H9 (cell line): ENCODE data around the gene GABRE. TPM values are rescaled to one million over a fixed set of nuclear protein-coding genes. Genes with fewer than 3 reads are reported as not detected.

Source experiments
- DNase-seq: peaks from one replicate; pipeline ENCODE4 v3.0.0-alpha.2; 2017
- H2AFZ ChIP-seq: one replicate; pipeline ENCODE4 v1.6.1; 2013; ENCODE audit warnings: mild to moderate bottlenecking, low read length, control low read depth, moderate library complexity
- H2AK5ac ChIP-seq: 2 replicates; pipeline ENCODE4 v1.6.1; 2013; ENCODE audit warnings: low read length, control low read depth, mixed read lengths; ENCODE audit not compliant: insufficient read length
- H2BK120ac ChIP-seq: one replicate; pipeline ENCODE4 v1.6.1; 2013; ENCODE audit warnings: low read depth, mild to moderate bottlenecking, low read length, control low read depth, inconsistent platforms; ENCODE audit not compliant: poor library complexity, severe bottlenecking
- H2BK12ac ChIP-seq: 2 replicates; pipeline ENCODE4 v1.6.1; 2013; ENCODE audit warnings: low read length, control low read depth, mixed read lengths, low read depth; ENCODE audit not compliant: insufficient read length
- H2BK15ac ChIP-seq: 2 replicates; pipeline ENCODE4 v1.6.1; 2013; ENCODE audit warnings: low read depth, low read length, control low read depth
- H2BK20ac ChIP-seq: one replicate; pipeline ENCODE4 v1.6.1; 2013; ENCODE audit warnings: low read depth, mild to moderate bottlenecking, low read length, control low read depth, inconsistent platforms; ENCODE audit not compliant: poor library complexity, severe bottlenecking
- H2BK5ac ChIP-seq: 2 replicates; pipeline ENCODE4 v1.6.1; 2013; ENCODE audit warnings: low read length, control low read depth, mixed read lengths; ENCODE audit not compliant: insufficient read length
- H3K14ac ChIP-seq: 2 replicates; pipeline ENCODE4 v1.6.1; 2013; ENCODE audit warnings: low read length, control low read depth; ENCODE audit not compliant: insufficient read depth
- H3K18ac ChIP-seq: 2 replicates; pipeline ENCODE4 v1.6.1; 2013; ENCODE audit warnings: low read depth, mild to moderate bottlenecking, mixed read lengths, low read length, control low read depth; ENCODE audit not compliant: insufficient read length
- H3K23ac ChIP-seq: 2 replicates; pipeline ENCODE4 v1.6.1; 2013; ENCODE audit warnings: low read length, control low read depth, mixed read lengths, low read depth; ENCODE audit not compliant: insufficient read length
- H3K23me2 ChIP-seq: 2 replicates; pipeline ENCODE4 v1.6.1; 2013; ENCODE audit warnings: low read depth, mild to moderate bottlenecking, mixed read lengths, low read length, control low read depth; ENCODE audit not compliant: insufficient read length, poor library complexity, severe bottlenecking
- H3K27ac ChIP-seq: 2 replicates; pipeline ENCODE4 v1.5.1; 2013; ENCODE audit warnings: low read length, control low read depth, mixed read lengths, low read depth; ENCODE audit not compliant: insufficient read length
- H3K27me3 ChIP-seq: 2 replicates; pipeline ENCODE4 v1.6.1; 2013; ENCODE audit warnings: low read length, control low read depth, inconsistent platforms; ENCODE audit not compliant: insufficient read depth
- H3K4ac ChIP-seq: 2 replicates; pipeline ENCODE4 v1.6.1; 2013; ENCODE audit warnings: low read depth, mild to moderate bottlenecking, control low read depth, inconsistent platforms, low read length, moderate library complexity
- H3K4me1 ChIP-seq: 2 replicates; pipeline ENCODE4 v1.6.1; 2013; ENCODE audit warnings: low read length, control low read depth, inconsistent platforms; ENCODE audit not compliant: insufficient read depth
- H3K4me2 ChIP-seq: 2 replicates; pipeline ENCODE4 v1.6.1; 2013; ENCODE audit warnings: low read length, control low read depth, mixed read lengths; ENCODE audit not compliant: insufficient read length, insufficient read depth
- H3K56ac ChIP-seq: 2 replicates; pipeline ENCODE4 v1.6.1; 2013; ENCODE audit warnings: low read depth, mild to moderate bottlenecking, mixed read lengths, low read length, control low read depth; ENCODE audit not compliant: insufficient read length
- H3K79me1 ChIP-seq: 2 replicates; pipeline ENCODE4 v1.6.1; 2013; ENCODE audit warnings: low read depth, mild to moderate bottlenecking, moderate library complexity, low read length, control low read depth, inconsistent platforms; ENCODE audit not compliant: insufficient read depth, poor library complexity, severe bottlenecking
- H3K79me2 ChIP-seq: 2 replicates; pipeline ENCODE4 v1.6.1; 2013; ENCODE audit warnings: low read length, control low read depth, inconsistent platforms; ENCODE audit not compliant: insufficient read depth
- H3K9ac ChIP-seq: 2 replicates; pipeline ENCODE4 v1.6.1; 2013; ENCODE audit warnings: low read length, control low read depth, mixed read lengths; ENCODE audit not compliant: insufficient read length; ENCODE audit errors: extremely low read depth
- H3K9me3 ChIP-seq: one replicate; pipeline ENCODE4 v1.6.1; 2013; ENCODE audit warnings: low read depth, low read length, inconsistent platforms; ENCODE audit not compliant: control insufficient read depth
- H3T11ph ChIP-seq: one replicate; pipeline ENCODE4 v1.6.1; 2013; ENCODE audit warnings: mild to moderate bottlenecking, low read length, control low read depth, inconsistent platforms
- H4K20me1 ChIP-seq: one replicate; pipeline ENCODE4 v1.6.1; 2013; ENCODE audit not compliant: control insufficient read depth, insufficient read length, insufficient read depth
- H4K5ac ChIP-seq: 2 replicates; pipeline ENCODE4 v1.6.1; 2013; ENCODE audit warnings: low read depth, mild to moderate bottlenecking, mixed read lengths, low read length, control low read depth; ENCODE audit not compliant: insufficient read length
- H4K8ac ChIP-seq: replicated peaks from 2 replicates; pipeline ENCODE4 v1.6.1; 2013; ENCODE audit warnings: low read length, control low read depth, mixed read lengths, low read depth; ENCODE audit not compliant: insufficient read length
- H4K91ac ChIP-seq: 2 replicates; pipeline ENCODE4 v1.6.1; 2013; ENCODE audit warnings: low read depth, mild to moderate bottlenecking, moderate library complexity, mixed read lengths, low read length, control low read depth; ENCODE audit not compliant: insufficient read length
- H3K27ac Mint-ChIP-seq, 3 experiments: 2 replicates in 2 of 3; 3 replicates in 1 of 3; pipeline ENCODE4 v1.8.0; 2020 to 2021; ENCODE audit warnings: mixed read lengths in 3 of 3, mild to moderate bottlenecking in 1 of 3, moderate library complexity in 1 of 3
- H3K27me3 Mint-ChIP-seq: 2 replicates; pipeline ENCODE4 v1.8.0; 2021; ENCODE audit warnings: low read depth, mild to moderate bottlenecking, moderate library complexity, mixed read lengths
- H3K36me3 Mint-ChIP-seq, 3 experiments: 2 replicates in 2 of 3; 3 replicates in 1 of 3; pipeline ENCODE4 v1.8.0; 2020 to 2021; ENCODE audit warnings: low read depth in 3 of 3, mixed read lengths in 3 of 3; ENCODE audit not compliant: insufficient read depth in 1 of 3
- H3K4me1 Mint-ChIP-seq, 2 experiments: 2 replicates each; pipeline ENCODE4 v1.8.0; 2020; ENCODE audit warnings: mixed read lengths in 2 of 2
- H3K4me3 Mint-ChIP-seq, 2 experiments: 2 replicates in 1 of 2; 3 replicates in 1 of 2; pipeline ENCODE4 v1.8.0; 2020 to 2021; ENCODE audit warnings: mild to moderate bottlenecking in 2 of 2, mixed read lengths in 2 of 2, moderate library complexity in 1 of 2
- H3K9me3 Mint-ChIP-seq, 2 experiments: 2 replicates in 1 of 2; 3 replicates in 1 of 2; pipeline ENCODE4 v1.8.0; 2020; ENCODE audit warnings: mild to moderate bottlenecking in 2 of 2, mixed read lengths in 2 of 2, moderate library complexity in 1 of 2
- CTCF ChIP-seq: fragments of 200-600 bp; sonication (generic); conservative IDR thresholded peaks from 3 replicates; pipeline ENCODE4 v1.8.0; 2021; ENCODE audit warnings: antibody characterized with exemption, mild to moderate bottlenecking
- WGBS: extraction: QIAGEN DNeasy Blood & Tissue Kit; methylation state at CpG from one replicate; pipeline ENCODE4 v1.1.7; 2013; ENCODE audit warnings: missing lambda C conversion rate, low lambda C conversion rate, mixed read lengths; ENCODE audit not compliant: insufficient read length; ENCODE audit errors: extremely low coverage; 5-methylcytosine and 5-hydroxymethylcytosine counted together
- total RNA-seq: library from RNA; stranded (reverse); gene quantifications from 2 replicates; pipeline ENCODE4 v1.2.1, GENCODE V29; 2021

GABRE gene
- total RNA-seq, 1 experiment from 2014 or later: 1.8 TPM

DNA sequence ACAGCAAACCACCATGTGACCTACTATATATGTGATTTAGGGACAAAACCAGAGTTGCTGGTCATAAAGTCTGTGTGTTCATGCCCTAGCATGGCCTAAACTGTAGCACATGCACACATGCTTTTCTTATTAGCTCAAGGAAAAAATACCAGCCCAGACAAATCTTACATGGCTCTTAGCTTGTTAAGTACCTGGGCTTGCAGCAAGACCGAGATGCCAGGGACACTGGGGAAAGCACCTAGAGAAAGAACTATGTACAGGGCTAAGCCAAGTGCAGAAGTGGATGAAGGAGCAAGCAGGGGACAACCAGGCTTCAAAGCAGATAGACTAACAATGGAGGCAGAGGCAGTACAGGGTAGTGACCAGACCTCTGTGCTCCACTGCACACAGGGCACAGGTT is 3.4 kb upstream of the GABRE start:
- no peak for TF ChIP-seq CTCF
- H3K27ac ChIP-seq: no peak overlapping the region
- H3T11ph ChIP-seq: no peak overlapping the region
- H3K4me2 ChIP-seq: no peak overlapping the region
- WGBS: no CpG with 5 or more reads among the region's 1 CpG
- no peak overlapping the region for H2AK5ac ChIP-seq
- H2BK12ac ChIP-seq: no peak overlapping the region
- Mint-ChIP-seq H3K36me3 (peaks cover 0 to 7% (median 6%) of the 10 kb centered on the region in 3 experiments; a peak in 3 of 7 replicates), H3K4me1 (peaks cover 9 to 10% of the 10 kb centered on the region in 2 experiments; a peak in 3 of 4 replicates), H3K4me3 (no peak overlapping the region), H3K27ac (no peak overlapping the region), H3K27me3 (peaks cover 39% of the 10 kb centered on the region), H3K9me3 (peaks cover 39 to 41% of the 10 kb centered on the region in 2 experiments)
- H3K14ac ChIP-seq: no peak overlapping the region
- H4K20me1 ChIP-seq: no peaks in the 10 kb centered on the region
- no peak overlapping the region for H3K9ac ChIP-seq
- no peak overlapping the region for H4K91ac ChIP-seq
- no peak overlapping the region for H2BK20ac ChIP-seq
- H2BK15ac ChIP-seq: no peak overlapping the region
- DNase-seq: no peak
- no peak overlapping the region for H4K8ac ChIP-seq
- H3K79me1 ChIP-seq: no peaks in the 10 kb centered on the region
- no peak overlapping the region for H2BK120ac ChIP-seq
- no peaks in the 10 kb centered on the region for H3K4me1 ChIP-seq
- H3K27me3 ChIP-seq: peaks cover 7% of the 10 kb centered on the region; the same call in 1 of the 2 replicates
- H3K9me3 ChIP-seq: peaks cover 29% of the 10 kb centered on the region
- no peak overlapping the region for H2BK5ac ChIP-seq
- H4K5ac ChIP-seq: no peak overlapping the region
- 0 out of 2 replicates have a peak, but pooled peaks cover 2% of the 10 kb centered on the region for H3K79me2 ChIP-seq
- no peaks in the 10 kb centered on the region for H3K23me2 ChIP-seq
- no peak overlapping the region for H3K18ac ChIP-seq
- H3K23ac ChIP-seq: no peak overlapping the region
- no peak overlapping the region for H3K56ac ChIP-seq
- no peak overlapping the region for H2AFZ ChIP-seq
- no peak overlapping the region for H3K4ac ChIP-seq
